ENCODE data around the gene SRSF12.
"Not testable (repeated sequence)": the region's sequence is repeated elsewhere in the genome, so short reads cannot be mapped to it uniquely, and the experiment has no call there.

SRSF12 gene

GRCh38 chr6:89128256-89128671 lies 10.4 kb upstream of the SRSF12 start:
- DNase-seq: not testable (repeated sequence)

GRCh38 chr6:89122625-89123024 lies 4.8 kb upstream of the SRSF12 start:
- no peak for DNase-seq

- no peak for DNase-seq
Measured at GRCh38 chr6:89121934-89122333, 4.1 kb upstream of the SRSF12 start.

- DNase-seq: no peak
Measured at GRCh38 chr6:89120371-89120770, 2.5 kb upstream of the SRSF12 start.

- no peak for DNase-seq
Measured at GRCh38 chr6:89118931-89119330, 1.1 kb upstream of the SRSF12 start.

GRCh38 chr6:89116702-89117101 lies 1.2 kb downstream of the SRSF12 start:
- DNase-seq: no peak

- DNase-seq: no peak
Measured at GRCh38 chr6:89111933-89112332, 5.9 kb downstream of the SRSF12 start.

- DNase-seq: no peak
Measured at GRCh38 chr6:89110284-89110683, 7.6 kb downstream of the SRSF12 start.

GRCh38 chr6:89100114-89100513 lies 17.8 kb downstream of the SRSF12 start:
- DNase-seq: no peak

GRCh38 chr6:89098461-89098860 lies 19.4 kb downstream of the SRSF12 start:
- DNase-seq: no peak

- no peak for DNase-seq
Measured at GRCh38 chr6:89087881-89088280, 30.0 kb downstream of the SRSF12 start.

- no peak for DNase-seq
Measured at GRCh38 chr6:89085409-89086205, 32.3 kb downstream of the SRSF12 start.

- peak; percentile 63 for DNase-seq
Measured at GRCh38 chr6:89084954-89085353, 32.9 kb downstream of the SRSF12 start.

GRCh38 chr6:89084542-89084941 lies 33.3 kb downstream of the SRSF12 start:
- no peak for DNase-seq

- DNase-seq: no peak
Measured at GRCh38 chr6:89082486-89082891, 35.4 kb downstream of the SRSF12 start.

- DNase-seq: peak; percentile 97
Measured at GRCh38 chr6:89081423-89082322, 36.2 kb downstream of the SRSF12 start.

- DNase-seq: no peak
Measured at GRCh38 chr6:89081129-89081422, 36.8 kb downstream of the SRSF12 start.

GRCh38 chr6:89080281-89081128 lies 37.4 kb downstream of the SRSF12 start, which contains the start of gene PNRC1:
TSS of gene PNRC1 (plus strand) at chr6:89080751. CDS start at chr6:89080895, 144 bp downstream.
- DNase-seq: peak; percentile 100

- DNase-seq: no peak
Measured at GRCh38 chr6:89079511-89080234, 38.2 kb downstream of the SRSF12 start.

GRCh38 chr6:89073840-89074239 lies 44.0 kb downstream of the SRSF12 start:
- DNase-seq: no peak

- no peak for DNase-seq
Measured at GRCh38 chr6:89073014-89073620, 44.8 kb downstream of the SRSF12 start.

GRCh38 chr6:89071036-89071435 lies 46.8 kb downstream of the SRSF12 start:
- no peak for DNase-seq

Data from islet precursor cell (in vitro differentiated cells).